ENCODE data around the gene EGFR.
"Not testable (repeated sequence)": the region's sequence is repeated elsewhere in the genome, so short reads cannot be mapped to it uniquely, and the experiment has no call there.

The EGFR gene

DNA sequence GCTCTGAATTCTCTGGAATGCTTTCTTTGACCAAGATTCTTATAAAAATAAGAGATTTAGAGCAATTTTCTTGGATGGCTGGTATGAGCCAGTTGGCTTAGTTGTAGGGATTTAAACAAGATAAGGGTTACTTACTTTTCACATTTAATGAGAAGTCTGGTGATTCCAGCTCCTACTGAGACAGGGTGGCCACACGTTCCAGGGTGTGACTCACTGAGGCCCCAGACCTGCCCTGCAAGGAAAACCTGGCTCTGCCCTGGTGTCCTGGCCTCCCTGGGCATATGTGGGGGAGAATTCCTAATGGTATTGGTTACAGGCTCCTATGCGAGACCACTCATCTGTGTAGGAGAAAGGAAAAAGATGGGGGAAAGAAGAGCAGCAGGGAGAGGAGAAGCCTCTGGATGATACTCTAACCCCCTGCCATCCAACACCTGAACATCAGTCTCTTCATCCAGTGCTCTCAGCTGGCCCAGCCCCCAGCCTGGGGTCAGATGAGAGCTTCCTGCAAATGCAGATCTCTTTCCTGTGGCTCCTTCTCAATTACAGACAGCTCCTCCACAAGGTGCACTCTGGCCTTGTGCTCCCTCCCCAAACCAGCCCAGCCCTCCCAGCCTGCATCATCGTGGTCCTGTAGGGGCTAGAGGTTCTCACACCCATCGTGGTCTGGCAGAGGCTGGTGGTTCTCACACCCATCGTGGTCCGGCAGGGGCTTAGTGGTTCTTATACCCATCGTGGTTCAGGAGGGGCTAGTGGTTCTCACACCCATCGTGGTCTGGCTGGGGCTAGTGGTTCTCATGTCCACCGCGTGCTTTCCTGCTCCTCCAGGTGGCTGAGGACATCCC lies 139.9 kb downstream of the EGFR start:
- no peak overlapping the region for H3K27ac ChIP-seq
- TF ChIP-seq ZFX (IDR thresholded peaks at IDR 0.05), result no peak
- TF ChIP-seq, protein P1, sequence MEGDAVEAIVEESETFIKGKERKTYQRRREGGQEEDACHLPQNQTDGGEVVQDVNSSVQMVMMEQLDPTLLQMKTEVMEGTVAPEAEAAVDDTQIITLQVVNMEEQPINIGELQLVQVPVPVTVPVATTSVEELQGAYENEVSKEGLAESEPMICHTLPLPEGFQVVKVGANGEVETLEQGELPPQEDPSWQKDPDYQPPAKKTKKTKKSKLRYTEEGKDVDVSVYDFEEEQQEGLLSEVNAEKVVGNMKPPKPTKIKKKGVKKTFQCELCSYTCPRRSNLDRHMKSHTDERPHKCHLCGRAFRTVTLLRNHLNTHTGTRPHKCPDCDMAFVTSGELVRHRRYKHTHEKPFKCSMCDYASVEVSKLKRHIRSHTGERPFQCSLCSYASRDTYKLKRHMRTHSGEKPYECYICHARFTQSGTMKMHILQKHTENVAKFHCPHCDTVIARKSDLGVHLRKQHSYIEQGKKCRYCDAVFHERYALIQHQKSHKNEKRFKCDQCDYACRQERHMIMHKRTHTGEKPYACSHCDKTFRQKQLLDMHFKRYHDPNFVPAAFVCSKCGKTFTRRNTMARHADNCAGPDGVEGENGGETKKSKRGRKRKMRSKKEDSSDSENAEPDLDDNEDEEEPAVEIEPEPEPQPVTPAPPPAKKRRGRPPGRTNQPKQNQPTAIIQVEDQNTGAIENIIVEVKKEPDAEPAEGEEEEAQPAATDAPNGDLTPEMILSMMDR (conservative IDR thresholded peaks at IDR 0.05), result no peak

- TF ChIP-seq, protein P1 (conservative IDR thresholded peaks at IDR 0.05), result no peak
- TF ChIP-seq ZFX (IDR thresholded peaks at IDR 0.05), result no peak
- H3K27ac ChIP-seq, result no peak overlapping the region
Measured at GRCh38 chr7:55160539-55160938, 141.7 kb downstream of the EGFR start.

DNA sequence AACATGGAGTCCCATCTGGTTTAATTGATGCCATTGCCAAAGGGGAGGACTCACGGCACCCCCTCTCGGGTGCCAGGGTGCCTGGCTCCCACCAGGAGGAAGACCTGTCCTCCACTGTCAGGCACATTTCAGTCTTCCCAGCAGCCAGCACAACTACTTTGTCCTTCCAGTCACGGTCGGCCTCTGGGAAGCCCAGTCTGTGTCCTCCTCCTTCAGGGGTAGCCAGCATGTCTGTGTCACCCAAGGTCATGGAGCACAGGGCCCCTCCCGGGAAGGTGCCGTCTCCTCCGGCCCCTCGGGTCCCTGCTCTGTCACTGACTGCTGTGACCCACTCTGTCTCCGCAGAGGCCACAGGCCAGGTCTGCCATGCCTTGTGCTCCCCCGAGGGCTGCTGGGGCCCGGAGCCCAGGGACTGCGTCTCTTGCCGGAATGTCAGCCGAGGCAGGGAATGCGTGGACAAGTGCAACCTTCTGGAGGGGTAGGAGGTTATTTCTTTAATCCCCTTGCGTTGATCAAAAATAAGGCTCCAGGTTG lies 142.4 kb downstream of the EGFR start:
- TF ChIP-seq ZFX (IDR thresholded peaks at IDR 0.05), result no peak
- TF ChIP-seq, protein P1 (conservative IDR thresholded peaks at IDR 0.05), result no peak
- H3K27ac ChIP-seq, result no peak overlapping the region

DNA sequence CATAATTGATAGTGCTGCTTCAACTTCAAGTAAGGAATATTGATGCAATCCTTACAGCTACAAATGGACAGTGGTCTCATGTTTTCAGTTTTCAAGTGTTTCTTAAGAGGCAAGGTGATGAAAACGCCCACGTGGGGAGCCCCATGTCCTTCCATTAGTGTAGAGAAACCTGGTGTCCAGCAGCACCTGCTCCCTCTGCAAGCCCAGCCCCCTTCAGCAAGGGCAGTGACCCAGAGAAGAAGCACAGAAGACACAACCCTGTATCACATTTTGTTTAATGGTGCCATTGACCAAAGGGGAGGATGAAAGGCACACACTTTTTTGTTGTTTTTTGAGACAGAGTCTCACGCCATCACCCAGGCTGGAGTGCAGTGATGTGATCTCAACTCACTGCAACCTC lies 143.7 kb downstream of the EGFR start:
- TF ChIP-seq, protein P1 (conservative IDR thresholded peaks at IDR 0.05), result no peak
- no peak for TF ChIP-seq ZFX (IDR thresholded peaks at IDR 0.05)
- H3K27ac ChIP-seq, result no peak overlapping the region

DNA sequence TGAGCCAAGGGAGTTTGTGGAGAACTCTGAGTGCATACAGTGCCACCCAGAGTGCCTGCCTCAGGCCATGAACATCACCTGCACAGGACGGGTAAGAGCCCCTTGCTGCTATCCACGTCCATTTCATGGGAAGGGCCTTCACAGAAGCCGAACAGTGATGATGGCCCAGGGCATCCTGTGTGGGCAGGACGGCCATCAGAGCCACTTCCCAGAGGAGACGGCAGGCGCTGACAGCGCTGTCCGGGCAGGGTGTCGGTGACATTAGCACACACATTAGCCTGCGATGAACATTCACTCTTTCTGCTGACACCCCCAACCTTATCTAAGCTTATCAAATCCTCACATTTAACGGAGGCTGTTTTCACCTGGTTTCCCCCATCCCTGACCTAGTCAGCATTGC lies 144.9 kb downstream of the EGFR start:
- no peak for TF ChIP-seq ZFX (IDR thresholded peaks at IDR 0.05)
- TF ChIP-seq, protein P1 (conservative IDR thresholded peaks at IDR 0.05), result no peak
- H3K27ac ChIP-seq, result no peak overlapping the region

DNA sequence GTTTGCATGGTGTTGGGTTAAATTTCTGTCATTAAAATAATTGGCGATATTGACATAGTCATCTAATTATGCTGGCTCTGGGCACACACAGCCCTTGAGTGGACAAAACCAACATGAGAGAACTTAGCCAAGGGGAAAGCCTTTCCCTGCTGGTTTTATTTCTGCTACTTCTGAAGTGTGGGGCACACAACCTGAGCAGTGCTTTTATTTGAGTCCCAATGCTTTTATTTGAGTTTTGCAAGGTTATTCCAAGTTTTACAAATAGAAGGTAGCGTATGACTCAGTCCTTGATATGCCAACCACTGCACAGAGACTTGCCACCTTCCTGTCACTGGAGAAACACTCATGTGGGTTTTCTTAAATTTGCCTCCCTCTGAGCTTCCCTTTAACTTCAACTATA lies 145.7 kb downstream of the EGFR start:
- TF ChIP-seq, protein P1 (conservative IDR thresholded peaks at IDR 0.05), result no peak
- TF ChIP-seq ZFX (IDR thresholded peaks at IDR 0.05), result no peak
- no peak overlapping the region for H3K27ac ChIP-seq

GRCh38 chr7:55165176-55165861 lies 146.5 kb downstream of the EGFR start:
- TF ChIP-seq, protein P1 (conservative IDR thresholded peaks at IDR 0.05), result no peak
- no peak overlapping the region for H3K27ac ChIP-seq

DNA sequence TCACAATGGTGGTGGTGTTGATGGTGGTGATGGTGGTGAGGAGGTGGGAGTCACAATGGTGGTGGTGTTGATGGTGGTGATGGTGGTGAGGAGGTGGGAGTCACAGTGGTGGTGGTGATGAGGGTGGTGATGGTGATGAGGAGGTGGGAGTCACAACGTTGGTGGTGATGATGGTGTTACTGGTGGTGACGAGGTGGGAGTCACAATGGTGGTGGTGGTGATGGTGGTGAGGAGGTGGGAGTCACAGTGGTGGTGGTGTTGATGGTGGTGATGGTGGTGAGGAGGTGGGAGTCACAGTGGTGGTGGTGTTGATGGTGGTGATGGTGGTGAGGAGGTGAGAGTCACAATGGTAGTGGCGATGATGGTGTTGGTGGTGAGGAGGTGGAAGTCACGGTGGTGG lies 148.5 kb downstream of the EGFR start:
- H3K27ac ChIP-seq, result not testable (repeated sequence)

Data from C4-2B (cell line).